ENCODE data around the gene PON1. TPM values are rescaled to one million over a fixed set of nuclear protein-coding genes. Genes with fewer than 3 reads are reported as not detected.

Gene PON1
- total and polyA plus RNA-seq, 12 donors: 0.54 to 103 (median 5.4) TPM; not detected in 2

- H3K27ac ChIP-seq: no peak overlapping the region
- no peak overlapping the region for H3K4me3 ChIP-seq
- DNase-seq: no peak
- H3K36me3 ChIP-seq (replicated peaks in 1 of 2): no peaks in the 10 kb centered on the region
- no peaks in the 10 kb centered on the region for H3K9me3 ChIP-seq (replicated peaks in 1 of 3)
- no peaks in the 10 kb centered on the region for H3K27me3 ChIP-seq
- WGBS, 4 donors: 88 to 93% (median 92%) methylated on average over 8 of the region's 8 CpGs
- intact Hi-C loops (cut with DNase I): no loop called here
- TF ChIP-seq POLR2A (IDR thresholded peaks at IDR 0.05) (no peak), CTCF (IDR thresholded peaks at IDR 0.05) (no peak)
- no peaks in the 10 kb centered on the region for H3K4me1 ChIP-seq (replicated peaks in 1 of 2)
These were observed 5.7 kb downstream of the PON1 start for GRCh38 chr7:95318501-95319100.

DNA sequence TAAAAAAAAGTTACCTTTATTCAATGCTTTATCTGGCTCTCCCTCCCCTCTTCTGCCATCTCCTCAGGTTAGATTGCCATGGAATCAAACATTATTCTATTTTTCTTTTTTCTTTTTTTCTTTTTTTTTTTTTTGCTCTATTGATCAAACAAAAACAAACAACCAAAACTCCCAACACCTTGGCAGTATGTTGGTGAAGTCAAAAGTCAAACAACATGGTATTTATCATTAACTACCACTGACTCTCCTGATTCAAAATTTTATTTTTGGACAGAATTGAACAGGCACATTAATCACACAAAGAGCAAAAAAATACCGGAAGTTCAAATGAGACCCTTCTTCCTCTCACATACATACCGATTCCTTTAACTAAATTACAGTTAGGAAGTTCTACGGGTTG lies 6.4 kb downstream of the PON1 start:
- H3K27me3 ChIP-seq: no peaks in the 10 kb centered on the region
- H3K4me1 ChIP-seq (replicated peaks in 1 of 2): no peaks in the 10 kb centered on the region
- WGBS, 4 donors: 71 to 80% (median 73%) methylated on average over 3 of the region's 3 CpGs
- no peaks in the 10 kb centered on the region for H3K36me3 ChIP-seq (replicated peaks in 1 of 2)
- no peak overlapping the region for H3K27ac ChIP-seq
- no peak overlapping the region for H3K4me3 ChIP-seq
- TF ChIP-seq POLR2A (IDR thresholded peaks at IDR 0.05) (no peak), CTCF (IDR thresholded peaks at IDR 0.05) (no peak)
- DNase-seq: no peak
- H3K9me3 ChIP-seq (replicated peaks in 1 of 3): no peaks in the 10 kb centered on the region
- intact Hi-C loops (cut with DNase I): no loop called here

GRCh38 chr7:95317546-95317945 lies 6.8 kb downstream of the PON1 start:
- no peak for TF ChIP-seq CTCF (IDR thresholded peaks at IDR 0.05)
- TF ChIP-seq POLR2A (IDR thresholded peaks at IDR 0.05): no peak
- intact Hi-C loops (cut with DNase I): no loop called here
- no peaks in the 10 kb centered on the region for H3K27me3 ChIP-seq
- no peak overlapping the region for H3K27ac ChIP-seq
- 67 to 76% (median 71%) methylated on average over 2 of the region's 2 CpGs for WGBS, 4 donors
- no peaks in the 10 kb centered on the region for H3K4me1 ChIP-seq (replicated peaks in 1 of 2)
- no peaks in the 10 kb centered on the region for H3K9me3 ChIP-seq (replicated peaks in 1 of 3)
- H3K4me3 ChIP-seq: no peak overlapping the region
- H3K36me3 ChIP-seq (replicated peaks in 1 of 2): no peaks in the 10 kb centered on the region
- DNase-seq: no peak

DNA sequence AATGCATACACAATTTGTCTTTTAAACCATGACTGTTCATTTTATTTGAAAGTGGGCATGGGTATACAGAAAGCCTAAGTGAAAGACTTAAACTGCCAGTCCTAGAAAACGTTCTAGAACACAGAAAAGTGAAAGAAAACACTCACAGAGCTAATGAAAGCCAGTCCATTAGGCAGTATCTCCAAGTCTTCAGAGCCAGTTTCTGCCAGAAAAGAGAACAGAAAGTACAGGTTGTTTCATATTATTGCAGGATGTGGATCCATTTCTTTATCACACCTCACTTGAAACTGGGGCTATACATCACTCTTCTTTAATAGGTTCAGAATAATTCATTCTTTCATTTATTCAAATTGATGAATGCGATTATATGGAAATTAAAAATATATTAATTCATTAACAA lies 7.7 kb downstream of the PON1 start:
- Histone ChIP-seq H3K36me3 (replicated peaks in 1 of 2) (no peaks in the 10 kb centered on the region), H3K4me1 (replicated peaks in 1 of 2) (no peaks in the 10 kb centered on the region), H3K27me3 (no peaks in the 10 kb centered on the region), H3K27ac (no peak overlapping the region), H3K4me3 (no peak overlapping the region), H3K9me3 (replicated peaks in 1 of 3) (no peaks in the 10 kb centered on the region)
- TF ChIP-seq CTCF (IDR thresholded peaks at IDR 0.05) (no peak), POLR2A (IDR thresholded peaks at IDR 0.05) (no peak)
- no peak for DNase-seq
- 85 to 95% (median 88%) methylated on average over 2 of the region's 2 CpGs for WGBS, 4 donors
- intact Hi-C loops (cut with DNase I): no loop called here

Measured in adrenal gland (tissue), 12 donors.